ENCODE data around the gene MICA. TPM values are rescaled to one million over a fixed set of nuclear protein-coding genes. Genes with fewer than 3 reads are reported as not detected.
"Not testable (repeated sequence)": the region's sequence is repeated elsewhere in the genome, so short reads cannot be mapped to it uniquely, and the experiment has no call there.

The MICA gene
- polyA plus RNA-seq, 1 of the 3 experiments (the other 2 are of a cell fraction): 28.8 TPM

- Histone ChIP-seq H3K27me3 (ENCODE audit: insufficient read depth) (peaks cover 17% of the 10 kb centered on the region; the same call in 1 of the 2 replicates), H3K9ac (no peak overlapping the region), H3K4me3 (ENCODE audit: low read depth in 2 of 2, low read length in 1 of 2) (no peak overlapping the region), H3K4me1 (ENCODE audit: control insufficient read depth in 1 of 2, insufficient read depth in 2 of 2, low read depth in 1 of 2, low read length in 1 of 2) (no peaks in the 10 kb centered on the region), H3K9me2 (no peaks in the 10 kb centered on the region), H3K4me2 (no peak overlapping the region), H3K9me3 (no peaks in the 10 kb centered on the region), H2AFZ (ENCODE audit: low read depth) (no peak overlapping the region), H3K36me3 (replicated peaks in 1 of 2; ENCODE audit: control insufficient read depth in 1 of 2, insufficient read depth in 2 of 2, low read length in 1 of 2) (no peaks in the 10 kb centered on the region), H3K27ac (ENCODE audit: low read depth in 2 of 2, low read length in 1 of 2) (no peak overlapping the region), H3K79me2 (ENCODE audit: insufficient read depth) (no peaks in the 10 kb centered on the region), H4K20me1 (ENCODE audit: insufficient read depth) (no peaks in the 10 kb centered on the region), H3F3A (replicated peaks; ENCODE audit: insufficient read depth) (no peaks in the 10 kb centered on the region)
- TF ChIP-seq EZH2phosphoT487 (IDR thresholded peaks at IDR 0.05; ENCODE audit: borderline replicate concordance, low read depth) (no peak), FOXM1 (IDR thresholded peaks at IDR 0.05; ENCODE audit: low read depth) (no peak), MXI1 (IDR thresholded peaks at IDR 0.05; ENCODE audit: low read depth, low read length) (no peak), RAD21 (IDR thresholded peaks at IDR 0.05; ENCODE audit: low read length) (no peak)
- DNase-seq: no peak
- 3% methylated on average over 2 of the region's 2 CpGs for WGBS (ENCODE audit: low lambda C conversion rate)
- POLR2A ChIA-PET: no interaction called here
- CTCF ChIA-PET: interaction anchor here (1.2 to 3.4 kb wide), 2 partner anchors 12 to 63 kb away, joined by 3 to 12 read pairs; no protein-coding TSS in a partner anchor
These were observed 27.1 kb downstream of the MICA start for GRCh38 chr6:31430449-31430848.

DNA sequence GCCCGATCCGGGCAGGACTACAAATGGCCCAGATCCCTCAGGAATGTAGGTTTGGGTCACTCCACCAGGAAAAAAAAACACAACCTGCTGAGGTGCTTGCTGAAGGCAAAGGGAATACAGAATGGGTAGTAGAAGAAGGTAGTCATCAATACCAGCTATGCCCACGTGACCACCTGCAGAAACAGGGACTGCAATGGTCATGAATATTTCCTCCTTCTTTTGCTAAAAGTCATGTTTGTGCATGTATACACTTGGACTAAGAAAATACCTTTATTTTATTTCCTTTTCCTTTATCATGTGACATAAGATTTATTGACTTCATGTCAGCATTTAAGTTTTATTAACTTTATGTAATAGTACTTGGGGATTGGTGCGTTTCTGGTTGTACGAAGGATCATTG, 31.7 kb downstream of the MICA start:
- H3K4me1 ChIP-seq (ENCODE audit: control insufficient read depth in 1 of 2, insufficient read depth in 2 of 2, low read depth in 1 of 2, low read length in 1 of 2); H3K9me3 ChIP-seq; H3K79me2 ChIP-seq (ENCODE audit: insufficient read depth); H3F3A ChIP-seq (replicated peaks; ENCODE audit: insufficient read depth); DNase-seq; CTCF ChIA-PET; H3K9ac ChIP-seq; H3K4me2 ChIP-seq; H3K36me3 ChIP-seq (replicated peaks in 1 of 2; ENCODE audit: control insufficient read depth in 1 of 2, insufficient read depth in 2 of 2, low read length in 1 of 2); H3K4me3 ChIP-seq (ENCODE audit: low read depth in 2 of 2, low read length in 1 of 2); H4K20me1 ChIP-seq (ENCODE audit: insufficient read depth); H2AFZ ChIP-seq (ENCODE audit: low read depth); H3K9me2 ChIP-seq; H3K27ac ChIP-seq (ENCODE audit: low read depth in 2 of 2, low read length in 1 of 2); POLR2A ChIA-PET: not testable (repeated sequence)
- WGBS (ENCODE audit: low lambda C conversion rate): 6% methylated on average over 5 of the region's 5 CpGs
- H3K27me3 ChIP-seq (ENCODE audit: insufficient read depth): peaks cover 17% of the 10 kb centered on the region; the same call in 1 of the 2 replicates

DNA sequence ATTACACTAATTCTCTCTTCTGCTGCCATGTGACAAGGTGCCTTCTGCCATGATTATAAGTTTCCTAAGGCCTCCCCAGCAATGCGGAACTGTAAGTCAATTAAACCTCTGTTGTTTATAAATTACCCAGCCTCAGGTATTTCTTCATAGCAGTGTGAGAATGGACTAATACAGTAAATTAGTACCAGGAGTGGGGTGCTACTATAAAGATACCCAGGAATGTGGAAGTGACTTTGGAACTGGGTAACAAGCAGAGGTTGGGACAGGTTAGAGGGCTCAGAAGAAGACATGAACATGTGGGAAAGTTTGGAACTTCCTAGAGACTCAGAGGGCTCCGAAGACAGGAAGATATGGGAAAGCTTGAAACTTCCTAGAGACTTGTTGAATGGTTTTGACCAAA, 34.8 kb downstream of the MICA start:
- H3K79me2 ChIP-seq (ENCODE audit: insufficient read depth): no peaks in the 10 kb centered on the region
- H3K9me3 ChIP-seq: no peaks in the 10 kb centered on the region
- CTCF ChIA-PET: no interaction called here
- WGBS (ENCODE audit: low lambda C conversion rate): 8% methylated on average over 2 of the region's 2 CpGs
- H3K36me3 ChIP-seq (replicated peaks in 1 of 2; ENCODE audit: control insufficient read depth in 1 of 2, insufficient read depth in 2 of 2, low read length in 1 of 2): no peaks in the 10 kb centered on the region
- no peak overlapping the region for H3K27ac ChIP-seq (ENCODE audit: low read depth in 2 of 2, low read length in 1 of 2)
- no peak overlapping the region for H3K9ac ChIP-seq
- peaks cover 19% of the 10 kb centered on the region; the same call in 1 of the 2 replicates for H3K27me3 ChIP-seq (ENCODE audit: insufficient read depth)
- no peaks in the 10 kb centered on the region for H3F3A ChIP-seq (replicated peaks; ENCODE audit: insufficient read depth)
- POLR2A ChIA-PET: no interaction called here
- no peak for DNase-seq
- no peaks in the 10 kb centered on the region for H3K9me2 ChIP-seq
- TF ChIP-seq MXI1 (IDR thresholded peaks at IDR 0.05; ENCODE audit: low read depth, low read length) (no peak), POLR2AphosphoS5 (IDR thresholded peaks at IDR 0.05; ENCODE audit: low read depth, low read length) (no peak), RCOR1 (IDR thresholded peaks at IDR 0.05; ENCODE audit: low read length) (no peak), EP300 (IDR thresholded peaks at IDR 0.05; ENCODE audit: borderline replicate concordance in 1 of 2, low read depth in 1 of 2, low read length in 1 of 2) (no peak), RXRA (IDR thresholded peaks at IDR 0.05; ENCODE audit: borderline replicate concordance, low read depth) (no peak), NFIC (IDR thresholded peaks at IDR 0.05; ENCODE audit: borderline replicate concordance) (no peak)
- TF ChIP-seq, protein P1, sequence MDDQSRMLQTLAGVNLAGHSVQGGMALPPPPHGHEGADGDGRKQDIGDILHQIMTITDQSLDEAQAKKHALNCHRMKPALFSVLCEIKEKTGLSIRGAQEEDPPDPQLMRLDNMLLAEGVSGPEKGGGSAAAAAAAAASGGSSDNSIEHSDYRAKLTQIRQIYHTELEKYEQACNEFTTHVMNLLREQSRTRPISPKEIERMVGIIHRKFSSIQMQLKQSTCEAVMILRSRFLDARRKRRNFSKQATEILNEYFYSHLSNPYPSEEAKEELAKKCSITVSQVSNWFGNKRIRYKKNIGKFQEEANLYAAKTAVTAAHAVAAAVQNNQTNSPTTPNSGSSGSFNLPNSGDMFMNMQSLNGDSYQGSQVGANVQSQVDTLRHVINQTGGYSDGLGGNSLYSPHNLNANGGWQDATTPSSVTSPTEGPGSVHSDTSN (IDR thresholded peaks at IDR 0.05): no peak
- TF ChIP-seq, protein P2, sequence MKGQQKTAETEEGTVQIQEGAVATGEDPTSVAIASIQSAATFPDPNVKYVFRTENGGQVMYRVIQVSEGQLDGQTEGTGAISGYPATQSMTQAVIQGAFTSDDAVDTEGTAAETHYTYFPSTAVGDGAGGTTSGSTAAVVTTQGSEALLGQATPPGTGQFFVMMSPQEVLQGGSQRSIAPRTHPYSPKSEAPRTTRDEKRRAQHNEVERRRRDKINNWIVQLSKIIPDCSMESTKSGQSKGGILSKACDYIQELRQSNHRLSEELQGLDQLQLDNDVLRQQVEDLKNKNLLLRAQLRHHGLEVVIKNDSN (IDR thresholded peaks at IDR 0.05; ENCODE audit: borderline replicate concordance, low read depth): no peak
- no peak overlapping the region for H3K4me3 ChIP-seq (ENCODE audit: low read depth in 2 of 2, low read length in 1 of 2)
- H4K20me1 ChIP-seq (ENCODE audit: insufficient read depth): no peaks in the 10 kb centered on the region
- H3K4me2 ChIP-seq: no peak overlapping the region
- H3K4me1 ChIP-seq (ENCODE audit: control insufficient read depth in 1 of 2, insufficient read depth in 2 of 2, low read depth in 1 of 2, low read length in 1 of 2): no peaks in the 10 kb centered on the region; a peak in 1 of 4 replicates
- no peak overlapping the region for H2AFZ ChIP-seq (ENCODE audit: low read depth)
